Mesothelial cell of epicardium (in vitro differentiated cells): ENCODE measurements around the gene RAB7B. TPM values are rescaled to one million over a fixed set of nuclear protein-coding genes. Genes with fewer than 3 reads are reported as not detected.

Source experiments
- DNase-seq, 2 experiments: peaks; one replicate each; pipeline ENCODE4 v3.0.0; 2021; ENCODE audit warnings: low spot score in 2 of 2; ENCODE audit not compliant: unreplicated experiment in 2 of 2
- H3K27ac Mint-ChIP-seq: 2 replicates; pipeline ENCODE4 v1.8.0; 2021; ENCODE audit warnings: mixed read lengths
- H3K27me3 Mint-ChIP-seq: 2 replicates; pipeline ENCODE4 v1.8.0; 2021; ENCODE audit warnings: low read depth, mixed read lengths
- H3K36me3 Mint-ChIP-seq: 2 replicates; pipeline ENCODE4 v1.8.0; 2021; ENCODE audit warnings: mixed read lengths
- H3K4me1 Mint-ChIP-seq: 2 replicates; pipeline ENCODE4 v1.8.0; 2021; ENCODE audit warnings: mixed read lengths
- H3K4me3 Mint-ChIP-seq: 2 replicates; pipeline ENCODE4 v1.8.0; 2021; ENCODE audit warnings: mild to moderate bottlenecking, moderate library complexity, mixed read lengths
- H3K9me3 Mint-ChIP-seq: 2 replicates; pipeline ENCODE4 v1.8.0; 2021; ENCODE audit warnings: mixed read lengths
- CTCF ChIP-seq: fragments of 200-600 bp; sonication (generic); IDR thresholded peaks from one replicate; pipeline ENCODE4 v1.5.0; 2021; ENCODE audit warnings: antibody characterized with exemption; ENCODE audit not compliant: unreplicated experiment
- total RNA-seq: library from RNA; stranded (reverse); gene quantifications from 3 replicates; pipeline ENCODE4 v1.2.1, GENCODE V29; 2021

Gene RAB7B
- total RNA-seq, 1 donor from 2014 or later: 1.5 TPM

- no peaks in the 10 kb centered on the region for H3K36me3 Mint-ChIP-seq
- no peaks in the 10 kb centered on the region for H3K9me3 Mint-ChIP-seq
- no peaks in the 10 kb centered on the region for H3K27me3 Mint-ChIP-seq
- no peak overlapping the region for H3K27ac Mint-ChIP-seq
- no peak for DNase-seq
- H3K4me1 Mint-ChIP-seq: peaks cover 9% of the 10 kb centered on the region
- no peak overlapping the region for H3K4me3 Mint-ChIP-seq
- TF ChIP-seq CTCF: no peak
These were observed 27.2 kb downstream of the RAB7B start for GRCh38 chr1:205976036-205976435.

- no peak overlapping the region for H3K4me3 Mint-ChIP-seq
- no peaks in the 10 kb centered on the region for H3K27me3 Mint-ChIP-seq
- no peaks in the 10 kb centered on the region for H3K36me3 Mint-ChIP-seq
- no peak for DNase-seq
- H3K4me1 Mint-ChIP-seq: peaks cover 9% of the 10 kb centered on the region
- no peak overlapping the region for H3K27ac Mint-ChIP-seq
- H3K9me3 Mint-ChIP-seq: no peaks in the 10 kb centered on the region
- TF ChIP-seq CTCF: no peak
These were observed 27.7 kb downstream of the RAB7B start for GRCh38 chr1:205975387-205975998.

DNA sequence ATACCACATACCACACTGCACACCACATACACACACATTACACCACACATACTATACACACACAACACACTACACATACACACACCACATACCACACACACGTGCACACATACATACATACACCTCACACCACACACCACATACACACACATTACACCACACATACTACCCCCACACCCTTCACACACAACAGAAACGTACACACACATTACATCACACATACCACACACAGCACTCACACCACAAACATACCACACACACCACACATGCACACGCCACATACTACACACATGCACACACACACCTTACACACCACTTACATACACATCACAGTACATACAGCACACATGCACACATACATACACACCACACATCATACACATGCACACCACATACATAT lies 28.5 kb downstream of the RAB7B start:
- no peaks in the 10 kb centered on the region for H3K27me3 Mint-ChIP-seq
- H3K4me1 Mint-ChIP-seq: peaks cover 9% of the 10 kb centered on the region
- DNase-seq: no peak
- no peak overlapping the region for H3K27ac Mint-ChIP-seq
- TF ChIP-seq CTCF: no peak
- no peaks in the 10 kb centered on the region for H3K9me3 Mint-ChIP-seq
- H3K4me3 Mint-ChIP-seq: no peak overlapping the region
- no peaks in the 10 kb centered on the region for H3K36me3 Mint-ChIP-seq

- Mint-ChIP-seq H3K9me3 (no peaks in the 10 kb centered on the region), H3K4me1 (peaks cover 9% of the 10 kb centered on the region), H3K27ac (no peak overlapping the region), H3K36me3 (no peaks in the 10 kb centered on the region), H3K27me3 (no peaks in the 10 kb centered on the region), H3K4me3 (no peak overlapping the region)
- TF ChIP-seq CTCF: no peak
- DNase-seq: no peak
These were observed 29.6 kb downstream of the RAB7B start for GRCh38 chr1:205973377-205974232.

DNA sequence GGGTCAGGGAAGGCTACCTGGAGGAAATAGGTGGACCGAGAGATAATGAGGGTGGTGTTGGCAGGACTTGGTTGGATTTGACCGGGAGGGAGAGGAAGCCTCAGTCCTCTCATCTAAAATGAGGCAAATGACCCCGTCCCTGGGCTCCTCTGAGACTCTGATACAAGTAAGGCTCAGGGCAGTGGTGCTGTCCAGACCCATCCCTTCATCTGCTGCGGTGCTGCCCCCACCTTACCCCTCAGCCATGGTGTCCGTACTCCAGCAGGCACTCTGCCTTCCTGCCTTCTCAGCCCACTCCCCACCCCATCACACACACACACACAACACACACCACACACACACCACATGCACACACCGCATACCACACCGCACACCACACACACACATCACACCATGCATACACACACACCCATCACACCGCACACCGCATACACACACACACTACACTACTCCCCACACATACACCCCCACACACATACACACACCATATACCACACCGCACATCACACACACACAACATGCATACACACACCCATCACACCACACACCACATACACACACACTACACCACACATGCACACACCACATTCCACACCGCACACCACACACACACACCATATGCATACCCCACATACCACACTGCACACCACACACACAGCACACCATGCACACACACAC lies 30.6 kb downstream of the RAB7B start:
- Mint-ChIP-seq H3K27ac (no peak overlapping the region), H3K27me3 (no peaks in the 10 kb centered on the region), H3K4me3 (no peak overlapping the region), H3K36me3 (no peaks in the 10 kb centered on the region), H3K9me3 (no peaks in the 10 kb centered on the region), H3K4me1 (peaks cover 9% of the 10 kb centered on the region)
- no peak for TF ChIP-seq CTCF
- DNase-seq: no peak
